GM23338 (cell line): ENCODE results near the gene SMPDL3A. TPM values are rescaled to one million over a fixed set of nuclear protein-coding genes. Genes with fewer than 3 reads are reported as not detected.

Source experiments
- ATAC-seq: fragments of 200-7000 bp; cut with Tn5 transposase; 3 replicates; pipeline ENCODE4 v1.9.1; 2020
- DNase-seq: peaks from one replicate; pipeline ENCODE4 v3.0.0-alpha.2; 2015; ENCODE audit warnings: low spot score
- H2AFZ ChIP-seq: fragments of 200-600 bp; sonication (generic); 2 replicates; pipeline ENCODE4 v1.8.0; 2016; ENCODE audit warnings: antibody characterized with exemption, mild to moderate bottlenecking, moderate library complexity
- H3F3A ChIP-seq: fragments of 200-600 bp; sonication (generic); replicated peaks from 2 replicates; pipeline ENCODE4 v1.8.0; 2017; ENCODE audit warnings: antibody characterized with exemption, mixed run types, low read depth
- H3K27ac ChIP-seq: fragments of 200-600 bp; sonication (generic); 2 replicates; pipeline ENCODE4 v1.6.1; 2016; ENCODE audit warnings: low read depth
- H3K27me3 ChIP-seq: fragments of 200-600 bp; sonication (generic); 2 replicates; pipeline ENCODE4 v1.8.0; 2016; ENCODE audit warnings: mild to moderate bottlenecking, mixed run types, moderate library complexity; ENCODE audit not compliant: insufficient read depth
- H3K36me3 ChIP-seq: fragments of 200-600 bp; sonication (generic); 2 replicates; pipeline ENCODE4 v1.8.0; 2016; ENCODE audit warnings: mild to moderate bottlenecking; ENCODE audit not compliant: insufficient read depth
- H3K4me1 ChIP-seq: fragments of 200-600 bp; sonication (generic); 2 replicates; pipeline ENCODE4 v1.8.0; 2016; ENCODE audit warnings: mild to moderate bottlenecking, moderate library complexity; ENCODE audit not compliant: insufficient read depth
- H3K4me2 ChIP-seq: fragments of 200-600 bp; sonication (generic); 2 replicates; pipeline ENCODE4 v1.7.1; 2017; ENCODE audit warnings: mixed run types
- H3K4me3 ChIP-seq: fragments of 200-600 bp; sonication (generic); 2 replicates; pipeline ENCODE4 v1.6.1; 2016; ENCODE audit warnings: mixed run types
- H3K79me2 ChIP-seq: fragments of 200-600 bp; sonication (generic); replicated peaks from 2 replicates; pipeline ENCODE4 v1.8.0; 2017; ENCODE audit warnings: mild to moderate bottlenecking; ENCODE audit not compliant: insufficient read depth
- H3K9me2 ChIP-seq: fragments of 200-600 bp; sonication (generic); 2 replicates; pipeline ENCODE4 v1.8.0; 2017; ENCODE audit not compliant: insufficient read depth
- H4K20me1 ChIP-seq: fragments of 200-600 bp; sonication (generic); replicated peaks from 2 replicates; pipeline ENCODE4 v1.8.0; 2017; ENCODE audit warnings: mild to moderate bottlenecking; ENCODE audit not compliant: insufficient read depth
- H3K27ac Mint-ChIP-seq: 2 replicates; pipeline ENCODE4 v1.8.0; 2020; ENCODE audit warnings: inconsistent platforms, mild to moderate bottlenecking, moderate library complexity, mixed read lengths
- H3K27me3 Mint-ChIP-seq: 3 replicates; pipeline ENCODE4 v1.8.0; 2022; ENCODE audit warnings: low read depth, mild to moderate bottlenecking, moderate library complexity, mixed read lengths, inconsistent platforms; ENCODE audit not compliant: insufficient read depth, poor library complexity
- H3K36me3 Mint-ChIP-seq: 3 replicates; pipeline ENCODE4 v1.8.0; 2021; ENCODE audit warnings: low read depth, mild to moderate bottlenecking, inconsistent platforms, moderate library complexity, mixed read lengths
- H3K4me1 Mint-ChIP-seq: 3 replicates; pipeline ENCODE4 v1.8.0; 2020; ENCODE audit warnings: mild to moderate bottlenecking, inconsistent platforms, mixed read lengths
- H3K4me3 Mint-ChIP-seq: 3 replicates; pipeline ENCODE4 v1.8.0; 2021; ENCODE audit warnings: moderate library complexity, mild to moderate bottlenecking, inconsistent platforms, mixed read lengths
- H3K9me3 Mint-ChIP-seq: 3 replicates; pipeline ENCODE4 v1.8.0; 2020; ENCODE audit warnings: moderate library complexity, mild to moderate bottlenecking, inconsistent platforms, mixed read lengths
- CREB1 ChIP-seq: fragments of 250-450 bp; sonication (Bioruptor Pico); IDR thresholded peaks from 2 replicates; pipeline ENCODE4 v1.5.0; 2020; ENCODE audit warnings: low read depth, mild to moderate bottlenecking, moderate library complexity
- ETS1 ChIP-seq: IDR thresholded peaks from 2 replicates; pipeline ENCODE4 v1.6.1; 2016; ENCODE audit warnings: antibody characterized with exemption
- EZH2 ChIP-seq: fragments of 200-600 bp; sonication (generic); IDR thresholded peaks from one replicate; pipeline ENCODE4 v1.8.0; 2017; ENCODE audit warnings: antibody characterized with exemption, mild to moderate bottlenecking, low read depth; ENCODE audit not compliant: unreplicated experiment
- EZH2phosphoT487 ChIP-seq: fragments of 200-600 bp; sonication (generic); IDR thresholded peaks from one replicate; pipeline ENCODE4 v1.8.1; 2018; ENCODE audit warnings: antibody characterized with exemption; ENCODE audit not compliant: unreplicated experiment
- JUNB ChIP-seq: IDR thresholded peaks from one replicate; pipeline ENCODE4 v1.6.1; 2016; ENCODE audit warnings: antibody characterized with exemption; ENCODE audit not compliant: unreplicated experiment
- NANOG ChIP-seq: IDR thresholded peaks from 2 replicates; pipeline ENCODE4 v1.6.1; 2016; ENCODE audit warnings: antibody characterized with exemption, borderline replicate concordance
- POLR2AphosphoS5 ChIP-seq: IDR thresholded peaks from 2 replicates; pipeline ENCODE4 v1.6.1; 2016; ENCODE audit warnings: antibody characterized with exemption, low read depth
- STAT1 ChIP-seq: IDR thresholded peaks from one replicate; pipeline ENCODE4 v1.6.1; 2016; ENCODE audit warnings: antibody characterized with exemption; ENCODE audit not compliant: unreplicated experiment
- ZNF114 ChIP-seq: fragments of 250-450 bp; sonication (Bioruptor Pico); IDR thresholded peaks from 2 replicates; pipeline ENCODE4 v1.5.0; 2020; ENCODE audit warnings: mild to moderate bottlenecking, moderate library complexity
- ZNF331 ChIP-seq: fragments of 250-450 bp; sonication (Bioruptor Pico); IDR thresholded peaks from 2 replicates; pipeline ENCODE4 v1.5.0; 2020; ENCODE audit warnings: low read depth, mild to moderate bottlenecking, moderate library complexity
- ZNF462 ChIP-seq: fragments of 250-450 bp; sonication (Bioruptor Pico); IDR thresholded peaks from 2 replicates; pipeline ENCODE4 v1.5.0; 2020; ENCODE audit warnings: mild to moderate bottlenecking, moderate library complexity
- polyA plus RNA-seq: library from polyadenylated mRNA; unstranded; fragments of >200 nt; fragmentation: Nextera tagmentation; extraction: Ambion mirVana; gene quantifications from 2 replicates; pipeline ENCODE4 v1.2.1, GENCODE V29; 2016
- total RNA-seq: library from RNA; depleted of rRNA; stranded (reverse); fragments of >200 nt; shearing (Covaris generic); gene quantifications from 2 replicates; pipeline ENCODE4 v1.2.3, GENCODE V29; 2014
- TF ChIP-seq, protein P1 (sequence below): IDR thresholded peaks from one replicate; pipeline ENCODE4 v1.6.1; 2018; ENCODE audit warnings: antibody characterized with exemption; ENCODE audit not compliant: unreplicated experiment
- TF ChIP-seq, protein P2 (sequence below), 2 experiments: fragments of 200-600 bp in 1 of 2; sonication (generic) in 1 of 2; conservative IDR thresholded peaks; 2 replicates each; pipeline versions ENCODE4 v1.5.1 to v1.6.1; 2016 to 2017; ENCODE audit warnings: antibody characterized with exemption in 2 of 2, low read depth in 2 of 2, mild to moderate bottlenecking in 2 of 2, moderate library complexity in 1 of 2

Gene SMPDL3A
- total and polyA plus RNA-seq, 2 experiments from 2014 or later, result 3.5 to 6.3 TPM

DNA sequence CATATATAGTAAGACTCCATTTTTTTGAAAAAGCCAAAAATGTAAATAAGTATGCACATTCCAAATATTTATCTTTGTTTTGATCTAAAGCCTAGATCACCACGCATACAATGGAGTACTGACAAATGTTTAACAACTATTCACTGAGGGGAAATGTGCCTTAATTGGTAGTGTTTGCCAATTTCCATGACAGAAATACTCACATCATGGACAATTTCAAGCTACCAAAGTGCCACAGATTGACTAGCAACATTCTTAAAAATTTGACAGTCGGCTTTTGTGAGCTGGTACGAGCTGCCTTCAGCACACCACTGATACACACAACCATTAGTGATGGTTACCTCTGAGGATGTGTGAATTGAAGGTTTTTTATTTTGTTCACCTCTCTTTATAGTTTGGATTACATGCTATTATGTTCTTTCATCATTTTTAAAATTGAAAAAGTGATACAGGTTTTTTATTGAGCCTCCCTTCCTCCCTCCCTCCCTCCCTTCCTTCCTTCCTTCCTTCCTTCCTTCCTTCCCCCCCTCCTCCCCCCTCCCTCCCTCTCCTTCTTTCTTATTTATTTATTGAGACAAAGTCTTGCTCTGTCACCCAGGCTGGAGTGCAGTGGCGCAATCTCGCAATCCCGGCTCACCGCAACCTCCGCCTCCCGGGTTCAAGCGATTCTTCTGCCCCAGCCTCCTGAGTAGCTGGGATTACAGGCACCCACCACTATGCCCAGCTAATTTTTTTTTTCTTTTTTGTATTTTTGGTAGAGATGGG is 19.2 kb downstream of the SMPDL3A start:
- no peaks in the 10 kb centered on the region for H3K4me1 ChIP-seq
- no peak for DNase-seq
- TF ChIP-seq CREB1 (CRISPR knock-in tag), result no peak
- no peak for TF ChIP-seq EZH2phosphoT487
- TF ChIP-seq ETS1, result no peak
- TF ChIP-seq STAT1, result no peak
- no peak for TF ChIP-seq JUNB
- no peak for TF ChIP-seq ZNF331 (CRISPR knock-in tag)
- TF ChIP-seq EZH2, result no peak
- TF ChIP-seq ZNF462 (CRISPR knock-in tag), result no peak
- TF ChIP-seq, protein P1, sequence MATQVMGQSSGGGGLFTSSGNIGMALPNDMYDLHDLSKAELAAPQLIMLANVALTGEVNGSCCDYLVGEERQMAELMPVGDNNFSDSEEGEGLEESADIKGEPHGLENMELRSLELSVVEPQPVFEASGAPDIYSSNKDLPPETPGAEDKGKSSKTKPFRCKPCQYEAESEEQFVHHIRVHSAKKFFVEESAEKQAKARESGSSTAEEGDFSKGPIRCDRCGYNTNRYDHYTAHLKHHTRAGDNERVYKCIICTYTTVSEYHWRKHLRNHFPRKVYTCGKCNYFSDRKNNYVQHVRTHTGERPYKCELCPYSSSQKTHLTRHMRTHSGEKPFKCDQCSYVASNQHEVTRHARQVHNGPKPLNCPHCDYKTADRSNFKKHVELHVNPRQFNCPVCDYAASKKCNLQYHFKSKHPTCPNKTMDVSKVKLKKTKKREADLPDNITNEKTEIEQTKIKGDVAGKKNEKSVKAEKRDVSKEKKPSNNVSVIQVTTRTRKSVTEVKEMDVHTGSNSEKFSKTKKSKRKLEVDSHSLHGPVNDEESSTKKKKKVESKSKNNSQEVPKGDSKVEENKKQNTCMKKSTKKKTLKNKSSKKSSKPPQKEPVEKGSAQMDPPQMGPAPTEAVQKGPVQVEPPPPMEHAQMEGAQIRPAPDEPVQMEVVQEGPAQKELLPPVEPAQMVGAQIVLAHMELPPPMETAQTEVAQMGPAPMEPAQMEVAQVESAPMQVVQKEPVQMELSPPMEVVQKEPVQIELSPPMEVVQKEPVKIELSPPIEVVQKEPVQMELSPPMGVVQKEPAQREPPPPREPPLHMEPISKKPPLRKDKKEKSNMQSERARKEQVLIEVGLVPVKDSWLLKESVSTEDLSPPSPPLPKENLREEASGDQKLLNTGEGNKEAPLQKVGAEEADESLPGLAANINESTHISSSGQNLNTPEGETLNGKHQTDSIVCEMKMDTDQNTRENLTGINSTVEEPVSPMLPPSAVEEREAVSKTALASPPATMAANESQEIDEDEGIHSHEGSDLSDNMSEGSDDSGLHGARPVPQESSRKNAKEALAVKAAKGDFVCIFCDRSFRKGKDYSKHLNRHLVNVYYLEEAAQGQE, result no peak
- TF ChIP-seq NANOG, result no peak
- TF ChIP-seq, protein P2, sequence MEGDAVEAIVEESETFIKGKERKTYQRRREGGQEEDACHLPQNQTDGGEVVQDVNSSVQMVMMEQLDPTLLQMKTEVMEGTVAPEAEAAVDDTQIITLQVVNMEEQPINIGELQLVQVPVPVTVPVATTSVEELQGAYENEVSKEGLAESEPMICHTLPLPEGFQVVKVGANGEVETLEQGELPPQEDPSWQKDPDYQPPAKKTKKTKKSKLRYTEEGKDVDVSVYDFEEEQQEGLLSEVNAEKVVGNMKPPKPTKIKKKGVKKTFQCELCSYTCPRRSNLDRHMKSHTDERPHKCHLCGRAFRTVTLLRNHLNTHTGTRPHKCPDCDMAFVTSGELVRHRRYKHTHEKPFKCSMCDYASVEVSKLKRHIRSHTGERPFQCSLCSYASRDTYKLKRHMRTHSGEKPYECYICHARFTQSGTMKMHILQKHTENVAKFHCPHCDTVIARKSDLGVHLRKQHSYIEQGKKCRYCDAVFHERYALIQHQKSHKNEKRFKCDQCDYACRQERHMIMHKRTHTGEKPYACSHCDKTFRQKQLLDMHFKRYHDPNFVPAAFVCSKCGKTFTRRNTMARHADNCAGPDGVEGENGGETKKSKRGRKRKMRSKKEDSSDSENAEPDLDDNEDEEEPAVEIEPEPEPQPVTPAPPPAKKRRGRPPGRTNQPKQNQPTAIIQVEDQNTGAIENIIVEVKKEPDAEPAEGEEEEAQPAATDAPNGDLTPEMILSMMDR (conservative IDR thresholded peaks at IDR 0.05; ENCODE audit: low read depth in 2 of 2), result no peak
- no peak for TF ChIP-seq POLR2AphosphoS5
- TF ChIP-seq ZNF114 (CRISPR knock-in tag), result no peak
- H3K4me2 ChIP-seq, result no peak overlapping the region
- H3K4me1 Mint-ChIP-seq, result no peaks in the 10 kb centered on the region
- no peak overlapping the region for H3K4me3 Mint-ChIP-seq
- peaks cover 2% of the 10 kb centered on the region for H3K27me3 Mint-ChIP-seq
- no peak overlapping the region for H3K27ac ChIP-seq
- no peaks in the 10 kb centered on the region for H3K36me3 ChIP-seq
- no peaks in the 10 kb centered on the region for H4K20me1 ChIP-seq
- no peaks in the 10 kb centered on the region for H3K36me3 Mint-ChIP-seq
- no peak overlapping the region for H3K4me3 ChIP-seq
- no peak overlapping the region for H2AFZ ChIP-seq
- no peaks in the 10 kb centered on the region for H3K9me2 ChIP-seq
- ATAC-seq, result no peak
- H3K27me3 ChIP-seq, result no peaks in the 10 kb centered on the region
- no peaks in the 10 kb centered on the region for H3K9me3 Mint-ChIP-seq
- no peaks in the 10 kb centered on the region for H3F3A ChIP-seq
- no peak overlapping the region for H3K27ac Mint-ChIP-seq
- no peaks in the 10 kb centered on the region for H3K79me2 ChIP-seq
